ENCODE results near the gene KLHDC7B. TPM values are rescaled to one million over a fixed set of nuclear protein-coding genes. Genes with fewer than 3 reads are reported as not detected.

Gene KLHDC7B
- total RNA-seq, 2 experiments from 2014 or later: 5.8 to 6.8 TPM

DNA sequence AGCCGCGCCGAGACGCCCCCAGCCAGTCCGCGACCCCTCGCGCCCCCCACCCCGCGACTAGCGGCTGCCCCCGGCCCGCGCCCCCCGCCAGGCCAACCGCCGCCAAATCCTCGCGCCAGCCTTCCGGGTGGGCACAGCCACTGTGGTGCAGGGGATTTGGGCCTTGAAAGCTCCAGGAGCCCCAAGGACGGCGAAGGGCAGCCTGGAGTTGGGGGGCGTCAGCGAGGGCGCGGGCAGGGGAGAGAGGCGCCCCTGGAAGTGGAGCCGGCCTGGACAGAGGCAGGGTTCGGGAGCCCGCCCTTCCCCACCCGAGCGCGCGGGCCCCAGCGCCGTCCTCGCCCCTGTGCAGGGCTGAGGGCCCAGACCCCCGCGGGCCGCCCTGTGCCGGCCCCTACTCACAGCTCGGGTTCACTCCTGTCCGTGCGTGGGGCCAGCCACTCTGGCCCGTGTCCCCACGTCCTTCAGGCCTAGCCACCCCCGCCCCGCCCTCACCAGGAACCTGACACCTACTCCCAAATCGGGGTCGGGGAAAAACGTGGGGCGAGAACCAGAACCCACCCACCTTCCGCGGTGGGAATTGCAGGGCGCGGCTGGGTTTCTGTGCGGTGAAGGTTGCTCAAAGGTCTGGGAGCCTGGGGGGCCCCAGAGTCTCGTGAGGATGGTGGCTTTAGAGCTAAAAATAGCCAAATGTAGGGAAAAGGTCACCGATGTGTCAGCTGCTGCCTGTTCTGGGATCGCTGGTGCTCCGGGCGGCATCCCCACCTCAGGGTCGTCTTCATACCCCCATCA, 32.5 kb downstream of the KLHDC7B start, which contains the start of gene CPT1B:
Gene CPT1B (minus strand): TSS at position 441 of the 789 bp plus-strand sequence. CDS start 512 bp downstream, outside the sequence.
- Mint-ChIP-seq H3K27me3 (no peaks in the 10 kb centered on the region), H3K4me3 (no peak within 1 kb of the TSS), H3K4me1 (ENCODE audit: low read depth) (peaks cover 17% of the 10 kb centered on the region), H3K36me3 (ENCODE audit: low read depth) (peaks cover 22% of the 10 kb centered on the region), H3K27ac (no peak within 1 kb of the TSS), H3K9me3 (no peaks in the 10 kb centered on the region)
- no peak for ATAC-seq
- TF ChIP-seq, protein P1, sequence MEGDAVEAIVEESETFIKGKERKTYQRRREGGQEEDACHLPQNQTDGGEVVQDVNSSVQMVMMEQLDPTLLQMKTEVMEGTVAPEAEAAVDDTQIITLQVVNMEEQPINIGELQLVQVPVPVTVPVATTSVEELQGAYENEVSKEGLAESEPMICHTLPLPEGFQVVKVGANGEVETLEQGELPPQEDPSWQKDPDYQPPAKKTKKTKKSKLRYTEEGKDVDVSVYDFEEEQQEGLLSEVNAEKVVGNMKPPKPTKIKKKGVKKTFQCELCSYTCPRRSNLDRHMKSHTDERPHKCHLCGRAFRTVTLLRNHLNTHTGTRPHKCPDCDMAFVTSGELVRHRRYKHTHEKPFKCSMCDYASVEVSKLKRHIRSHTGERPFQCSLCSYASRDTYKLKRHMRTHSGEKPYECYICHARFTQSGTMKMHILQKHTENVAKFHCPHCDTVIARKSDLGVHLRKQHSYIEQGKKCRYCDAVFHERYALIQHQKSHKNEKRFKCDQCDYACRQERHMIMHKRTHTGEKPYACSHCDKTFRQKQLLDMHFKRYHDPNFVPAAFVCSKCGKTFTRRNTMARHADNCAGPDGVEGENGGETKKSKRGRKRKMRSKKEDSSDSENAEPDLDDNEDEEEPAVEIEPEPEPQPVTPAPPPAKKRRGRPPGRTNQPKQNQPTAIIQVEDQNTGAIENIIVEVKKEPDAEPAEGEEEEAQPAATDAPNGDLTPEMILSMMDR (IDR thresholded peaks at IDR 0.05): no peak
- intact Hi-C loops (cut with micrococcal nuclease): no loop called here
- POLR2A ChIA-PET: interaction anchor here (0.8 to 1.6 kb wide), 5 partner anchors 13 to 70 kb away, joined by 3 to 9 read pairs (median 4); partner anchors contain the start of genes LMF2, NCAPH2, SCO2 and TYMP
- no peak for DNase-seq
- CTCF ChIA-PET: interaction anchor here (0.7 to 1.3 kb wide), 3 partner anchors 43 to 80 kb away, joined by 3 to 5 read pairs (median 3); partner anchors contain the start of gene SCO2

DNA sequence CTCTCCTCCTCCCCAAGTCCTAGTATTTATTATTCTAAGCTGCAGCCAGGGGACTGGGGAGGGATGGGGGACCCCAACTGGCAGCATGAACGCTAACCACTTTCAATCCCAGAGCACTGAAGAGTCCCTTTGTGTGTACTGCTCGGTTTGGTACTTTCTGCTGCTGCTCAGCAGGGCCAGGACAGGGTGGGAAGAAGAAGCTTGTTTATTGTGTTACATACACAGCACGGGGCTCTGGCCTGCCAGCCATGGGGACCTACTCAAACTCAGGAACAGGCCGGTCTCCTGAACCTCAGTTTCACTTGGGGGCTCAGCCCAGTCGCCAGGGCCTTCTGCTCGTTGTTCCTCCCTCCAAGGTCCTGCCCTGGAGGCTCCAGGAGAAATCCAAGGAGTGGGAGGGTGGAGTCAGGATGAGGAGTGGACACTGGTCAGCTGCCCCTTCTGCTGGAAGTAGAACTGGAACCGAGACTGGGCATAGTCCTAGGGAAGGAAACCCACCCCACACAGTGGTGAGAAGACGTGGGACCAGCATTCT, 33.1 kb downstream of the KLHDC7B start:
- ATAC-seq (no peak), DNase-seq (no peak)
- TF ChIP-seq, protein P1 (IDR thresholded peaks at IDR 0.05): no peak
- H3K27ac Mint-ChIP-seq: no peak overlapping the region
- POLR2A ChIA-PET: interaction anchor here (0.8 to 1.6 kb wide), 6 partner anchors 13 to 71 kb away, joined by 3 to 9 read pairs (median 4); partner anchors contain the start of genes LMF2, NCAPH2, SCO2 and TYMP
- CTCF ChIA-PET: interaction anchor here (0.7 to 1.2 kb wide), 2 partner anchors 42 to 81 kb away, joined by 3 to 5 read pairs; no protein-coding TSS in a partner anchor
- no peak overlapping the region for H3K4me3 Mint-ChIP-seq
- H3K9me3 Mint-ChIP-seq: no peaks in the 10 kb centered on the region
- H3K36me3 Mint-ChIP-seq (ENCODE audit: low read depth): peaks cover 28% of the 10 kb centered on the region
- intact Hi-C loops (cut with micrococcal nuclease): no loop called here
- H3K27me3 Mint-ChIP-seq: no peaks in the 10 kb centered on the region
- peaks cover 23% of the 10 kb centered on the region for H3K4me1 Mint-ChIP-seq (ENCODE audit: low read depth)

DNA sequence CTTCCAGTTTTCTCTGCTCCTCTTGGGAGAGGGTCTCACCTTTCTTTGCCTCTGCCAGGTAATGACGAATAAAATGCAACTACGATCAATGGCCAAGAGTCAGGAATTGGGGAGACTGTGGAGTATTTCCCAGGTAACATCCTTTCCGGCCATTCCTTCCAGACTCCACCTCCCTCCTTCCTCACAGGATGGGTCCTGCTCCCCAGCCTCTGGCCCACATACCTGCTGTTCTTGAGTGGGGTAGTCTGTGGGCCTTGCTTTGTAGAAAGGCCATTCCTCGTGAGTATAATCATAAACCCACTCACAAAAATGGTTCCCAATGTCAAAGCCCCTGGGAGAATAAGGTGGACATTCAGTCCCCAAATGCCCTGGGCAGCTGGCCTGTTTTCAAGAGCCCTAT, 34.1 kb downstream of the KLHDC7B start:
- CTCF ChIA-PET: no interaction called here
- Mint-ChIP-seq H3K27ac (no peak overlapping the region), H3K4me1 (ENCODE audit: low read depth) (peaks cover 24% of the 10 kb centered on the region), H3K9me3 (no peaks in the 10 kb centered on the region), H3K4me3 (no peak overlapping the region), H3K36me3 (ENCODE audit: low read depth) (peaks cover 28% of the 10 kb centered on the region), H3K27me3 (no peaks in the 10 kb centered on the region)
- TF ChIP-seq, protein P1 (IDR thresholded peaks at IDR 0.05): no peak
- POLR2A ChIA-PET: interaction anchor here (1.3 kb wide), 1 partner anchor 41 kb away, joined by 3 read pairs; no protein-coding TSS in a partner anchor
- ATAC-seq (no peak), DNase-seq (no peak)
- intact Hi-C loops (cut with micrococcal nuclease): loop anchor here (5.0 kb wide), 1 partner anchor 52 kb away; the partner anchor contains the start of gene SCO2

DNA sequence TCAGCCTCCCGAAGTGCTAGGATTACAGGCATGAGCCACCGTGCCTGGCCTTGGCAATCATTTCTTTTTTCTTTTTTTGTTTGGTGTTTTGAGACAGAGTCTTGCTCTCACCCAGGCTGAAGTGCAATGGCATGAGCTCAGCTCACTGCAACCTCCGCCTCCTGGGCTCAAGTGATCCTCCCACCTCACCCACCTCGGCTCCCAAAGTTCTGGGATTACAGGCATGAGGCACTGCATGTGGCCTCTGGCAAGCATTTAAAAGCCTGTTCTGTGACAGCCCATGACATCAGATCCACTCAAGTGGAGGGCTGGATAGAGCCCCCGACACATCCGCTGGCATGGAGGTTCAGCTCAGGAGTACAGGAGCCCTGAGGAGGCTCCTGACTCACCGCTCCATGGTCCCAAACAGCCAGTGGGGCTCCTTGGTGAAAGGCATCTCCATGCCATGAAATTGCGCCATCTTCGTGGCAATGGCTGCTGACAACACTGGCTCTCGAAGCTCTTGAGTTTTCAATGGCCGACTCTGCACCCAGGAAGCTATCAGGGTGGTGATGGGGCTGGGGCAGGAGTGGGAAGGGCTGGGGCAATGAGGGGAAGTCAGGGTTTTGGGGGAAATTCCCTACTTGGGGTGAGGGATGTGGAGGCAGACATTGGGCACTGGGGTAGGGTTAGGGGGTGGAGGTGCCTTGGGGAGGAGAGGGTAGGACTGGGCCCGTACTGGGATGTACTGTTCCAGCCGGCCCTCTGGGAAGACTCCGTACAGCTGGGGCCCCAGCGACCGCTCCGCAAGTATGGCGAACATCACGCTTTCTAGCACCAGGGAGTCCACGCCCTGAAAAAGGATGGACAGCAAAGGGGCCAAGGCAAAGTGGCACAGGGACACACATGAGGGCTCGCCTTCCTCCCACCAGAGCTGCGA, 35.6 kb downstream of the KLHDC7B start:
- CTCF ChIA-PET: interaction anchor here (1.0 to 3.0 kb wide), 5 partner anchors 18 to 56 kb away, joined by 3 to 19 read pairs (median 4); partner anchors contain the start of genes KLHDC7B, SCO2 and SYCE3
- TF ChIP-seq, protein P1 (IDR thresholded peaks at IDR 0.05): no peak
- ATAC-seq (no peak), DNase-seq (no peak)
- intact Hi-C loops (cut with micrococcal nuclease): loop anchor here (5.0 kb wide), 1 partner anchor 54 kb away; the partner anchor contains the start of gene SCO2
- H3K27ac Mint-ChIP-seq: peak overlapping the region; percentile 86
- H3K36me3 Mint-ChIP-seq (ENCODE audit: low read depth): peaks cover 28% of the 10 kb centered on the region
- peak overlapping the region; percentile 92 for H3K4me3 Mint-ChIP-seq
- H3K4me1 Mint-ChIP-seq (ENCODE audit: low read depth): peaks cover 24% of the 10 kb centered on the region
- H3K9me3 Mint-ChIP-seq: no peaks in the 10 kb centered on the region
- POLR2A ChIA-PET: interaction anchor here (0.6 to 2.8 kb wide), 8 partner anchors 12 to 80 kb away, joined by 3 to 14 read pairs (median 6); partner anchors contain the start of genes SCO2, SYCE3 and TYMP
- H3K27me3 Mint-ChIP-seq: no peaks in the 10 kb centered on the region

All from activated CD8-positive, alpha-beta T cell treated with anti-CD3 and anti-CD28 coated beads for 36 hours (primary cell).